Measurements from ENCODE around the gene CHP2.

DNA sequence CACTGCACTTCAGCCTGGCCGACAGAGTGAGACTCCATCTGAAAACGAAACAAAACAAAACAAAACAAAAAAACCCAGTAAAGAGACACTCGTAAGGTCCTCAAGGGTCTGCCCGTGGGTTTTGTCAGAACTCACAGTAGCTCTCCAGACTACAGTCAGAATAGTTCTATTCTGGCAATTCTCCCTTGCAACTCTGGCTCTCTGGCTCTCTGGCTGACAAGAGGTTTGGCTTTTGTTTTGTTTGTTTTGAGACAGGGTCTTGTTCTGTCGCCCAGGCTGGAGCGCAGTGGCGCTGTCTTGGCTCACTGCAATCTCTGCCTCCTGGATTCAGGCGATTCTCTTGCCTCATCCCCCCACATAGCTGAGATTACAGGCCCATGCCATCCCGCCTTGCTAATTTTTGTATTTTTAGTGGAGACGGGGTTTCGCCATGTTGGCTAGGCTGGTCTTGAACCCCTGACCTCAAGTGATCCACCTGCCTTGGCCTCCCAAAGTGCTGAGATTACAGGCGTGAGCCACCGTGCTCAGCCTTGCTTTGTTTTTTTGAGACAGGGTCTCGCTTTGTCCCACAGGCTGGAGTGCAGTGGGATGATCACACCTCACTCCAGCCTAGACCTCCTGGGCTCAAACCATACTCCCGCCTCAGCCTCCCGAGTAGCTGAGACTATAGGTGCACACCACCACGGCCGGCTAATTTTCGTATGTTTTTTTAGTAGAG, 20.5 kb upstream of the CHP2 start:
- TF ChIP-seq EP300 (IDR thresholded peaks at IDR 0.05) (no peak), POLR2AphosphoS5 (IDR thresholded peaks at IDR 0.05) (no peak)
- TF ChIP-seq, protein P1, sequence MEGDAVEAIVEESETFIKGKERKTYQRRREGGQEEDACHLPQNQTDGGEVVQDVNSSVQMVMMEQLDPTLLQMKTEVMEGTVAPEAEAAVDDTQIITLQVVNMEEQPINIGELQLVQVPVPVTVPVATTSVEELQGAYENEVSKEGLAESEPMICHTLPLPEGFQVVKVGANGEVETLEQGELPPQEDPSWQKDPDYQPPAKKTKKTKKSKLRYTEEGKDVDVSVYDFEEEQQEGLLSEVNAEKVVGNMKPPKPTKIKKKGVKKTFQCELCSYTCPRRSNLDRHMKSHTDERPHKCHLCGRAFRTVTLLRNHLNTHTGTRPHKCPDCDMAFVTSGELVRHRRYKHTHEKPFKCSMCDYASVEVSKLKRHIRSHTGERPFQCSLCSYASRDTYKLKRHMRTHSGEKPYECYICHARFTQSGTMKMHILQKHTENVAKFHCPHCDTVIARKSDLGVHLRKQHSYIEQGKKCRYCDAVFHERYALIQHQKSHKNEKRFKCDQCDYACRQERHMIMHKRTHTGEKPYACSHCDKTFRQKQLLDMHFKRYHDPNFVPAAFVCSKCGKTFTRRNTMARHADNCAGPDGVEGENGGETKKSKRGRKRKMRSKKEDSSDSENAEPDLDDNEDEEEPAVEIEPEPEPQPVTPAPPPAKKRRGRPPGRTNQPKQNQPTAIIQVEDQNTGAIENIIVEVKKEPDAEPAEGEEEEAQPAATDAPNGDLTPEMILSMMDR (IDR thresholded peaks at IDR 0.05): no peak
